LHCN-M2 (cell line): ENCODE measurements around the gene MYO16. TPM values are rescaled to one million over a fixed set of nuclear protein-coding genes. Genes with fewer than 3 reads are reported as not detected.

ENCODE experiments used
- DNase-seq: peaks from one replicate; pipeline ENCODE4 v3.0.0-alpha.2; 2012; ENCODE audit warnings: low read depth
- total RNA-seq: library from RNA; depleted of rRNA; stranded (reverse); fragments of >200 nt; gene quantifications from 2 replicates; pipeline ENCODE4 v1.2.3, GENCODE V29; 2014

MYO16 gene
- total RNA-seq, 1 experiment from 2014 or later = not detected

GRCh38 chr13:109121826-109122225 is 492.4 kb downstream of the MYO16 start:
- no peak for DNase-seq

DNA sequence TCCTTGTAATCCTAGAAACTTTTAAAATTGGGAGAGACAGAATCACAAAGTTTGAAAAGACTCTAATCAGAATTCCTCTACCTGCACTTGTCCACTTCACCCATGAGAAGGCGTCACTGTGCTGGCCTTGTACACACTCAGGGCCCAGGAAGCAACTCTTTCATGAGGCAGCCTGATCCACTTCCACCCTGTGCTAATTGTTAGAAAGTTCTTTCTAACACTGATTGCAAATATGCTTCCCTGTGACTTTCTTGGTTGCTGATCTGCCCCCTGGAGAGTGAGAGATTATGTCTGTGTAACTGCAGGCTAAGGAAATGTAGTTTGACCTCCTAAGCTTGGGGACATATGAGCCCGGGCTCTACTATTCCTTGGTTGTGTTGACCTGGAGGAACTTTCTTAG is 494.6 kb downstream of the MYO16 start:
- DNase-seq = no peak

DNA sequence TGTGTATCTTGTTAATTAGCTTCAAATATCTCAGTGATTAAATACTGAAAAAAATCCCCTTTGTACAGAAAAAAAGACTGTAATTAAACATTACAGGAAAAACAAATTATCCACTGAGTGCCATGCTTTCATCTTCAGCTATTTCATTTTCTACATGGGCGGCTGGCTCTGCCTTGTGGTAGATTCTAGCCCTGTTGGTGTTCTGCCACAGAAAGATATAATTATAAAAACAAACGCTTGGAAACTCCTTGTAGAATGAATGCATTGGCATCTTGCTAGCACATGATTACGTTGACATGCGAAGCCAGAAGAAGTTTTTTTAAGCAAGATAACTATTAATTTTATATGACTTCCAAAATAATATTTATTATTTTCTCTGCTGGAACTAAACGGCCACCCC is 496.8 kb downstream of the MYO16 start:
- DNase-seq = no peak

- DNase-seq = no peak
These were observed 497.7 kb downstream of the MYO16 start for GRCh38 chr13:109126891-109127641.

- no peak for DNase-seq
These were observed 498.7 kb downstream of the MYO16 start for GRCh38 chr13:109128121-109128520.

DNA sequence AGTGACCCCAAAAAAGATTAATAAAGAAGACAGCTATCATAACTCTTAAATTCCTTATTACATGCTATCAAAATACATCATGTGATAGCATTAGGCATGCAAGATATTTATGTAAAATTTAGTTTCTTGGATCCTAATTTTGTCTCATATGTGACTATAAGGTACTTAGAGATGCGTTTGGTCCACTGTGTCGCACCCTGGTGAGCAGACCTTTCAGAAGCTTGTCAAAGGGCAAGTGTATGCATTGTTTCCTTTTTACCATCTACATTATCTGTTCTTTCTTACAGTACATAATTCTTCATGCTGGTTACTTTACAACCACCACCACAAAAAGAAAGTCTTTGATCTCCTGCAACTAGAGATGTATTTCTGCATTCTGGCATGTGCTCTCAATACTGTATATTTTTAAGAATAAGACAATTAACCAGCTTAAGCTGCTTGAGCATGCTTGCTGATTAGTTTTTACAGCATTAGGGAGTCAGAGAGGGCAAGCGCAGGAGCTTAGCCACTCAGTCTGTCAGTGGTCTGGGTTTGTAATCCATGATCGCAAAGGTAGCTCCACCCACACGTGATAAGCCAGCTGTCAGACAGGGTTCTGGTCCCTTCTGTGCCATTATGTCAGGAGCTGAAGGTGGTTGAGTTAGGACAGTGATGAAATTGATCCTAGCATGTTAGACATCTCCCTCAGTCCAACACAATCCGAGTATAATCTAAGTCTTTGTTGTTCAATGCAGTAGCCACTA is 500.9 kb downstream of the MYO16 start:
- no peak for DNase-seq

GRCh38 chr13:109131698-109132257 is 502.4 kb downstream of the MYO16 start:
- DNase-seq = no peak

GRCh38 chr13:109135018-109135417 is 505.6 kb downstream of the MYO16 start:
- no peak for DNase-seq

- DNase-seq = no peak
These were observed 507.5 kb downstream of the MYO16 start for GRCh38 chr13:109136873-109137272.

- DNase-seq = no peak
These were observed 509.9 kb downstream of the MYO16 start for GRCh38 chr13:109139346-109139745.

GRCh38 chr13:109140054-109140453 is 510.6 kb downstream of the MYO16 start:
- DNase-seq = no peak

GRCh38 chr13:109140479-109141349 is 511.3 kb downstream of the MYO16 start:
- no peak for DNase-seq

GRCh38 chr13:109141706-109142105 is 512.3 kb downstream of the MYO16 start:
- no peak for DNase-seq

DNA sequence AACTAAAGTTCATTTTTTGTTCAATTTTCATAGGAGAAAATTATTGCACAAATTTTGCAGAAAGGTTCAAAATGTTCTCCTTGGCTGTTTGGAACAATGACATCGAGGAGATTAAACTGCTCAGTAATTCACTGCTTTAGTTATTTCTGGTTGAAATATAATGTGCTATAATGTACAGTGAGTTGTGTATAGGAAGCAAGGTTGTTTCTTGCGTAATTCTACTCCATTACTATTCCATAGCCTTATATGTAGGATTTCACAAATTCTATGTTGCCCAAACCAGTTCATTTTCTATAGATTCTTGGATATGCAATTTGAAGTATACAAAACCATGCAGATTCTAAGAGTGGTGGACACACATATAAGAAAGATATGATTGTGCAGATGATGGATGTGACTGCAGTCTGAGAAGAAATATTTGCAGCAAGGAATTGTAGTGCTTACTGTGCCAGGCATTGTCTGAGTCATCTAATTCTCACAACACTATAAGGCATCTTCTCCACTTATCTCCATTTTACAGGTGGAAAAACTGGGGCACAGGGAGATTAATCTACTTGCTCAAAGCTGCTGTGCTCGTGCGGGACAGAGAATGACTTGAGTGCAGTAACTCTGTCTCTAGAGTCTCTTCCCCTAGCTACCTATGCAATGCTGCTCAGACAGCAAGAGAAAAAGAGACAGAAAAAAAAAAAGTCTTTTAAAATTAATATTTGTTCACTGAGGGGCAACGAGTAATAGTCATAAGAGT is 515.5 kb downstream of the MYO16 start:
- no peak for DNase-seq

GRCh38 chr13:109145631-109146030 is 516.2 kb downstream of the MYO16 start:
- peak; percentile 74 for DNase-seq

DNA sequence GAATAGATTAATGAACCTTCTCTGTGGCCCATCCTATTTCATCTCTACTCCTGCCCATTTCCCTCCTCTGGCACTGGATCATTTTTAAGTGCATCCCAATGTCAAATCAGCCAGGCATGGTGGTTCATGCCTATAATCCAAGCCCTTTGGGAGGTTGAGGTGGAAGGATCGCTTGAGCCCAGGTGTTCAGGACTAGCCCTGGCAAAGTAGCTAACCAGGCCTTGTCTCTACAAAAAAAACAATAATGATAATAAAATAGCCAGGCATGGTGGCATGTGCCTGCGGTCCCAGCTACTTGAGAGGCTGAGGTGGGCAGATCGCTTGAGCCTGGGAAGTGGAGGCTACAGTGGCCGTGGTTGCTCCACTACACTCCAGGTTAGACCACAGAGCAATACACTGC is 517.0 kb downstream of the MYO16 start:
- DNase-seq = no peak

DNA sequence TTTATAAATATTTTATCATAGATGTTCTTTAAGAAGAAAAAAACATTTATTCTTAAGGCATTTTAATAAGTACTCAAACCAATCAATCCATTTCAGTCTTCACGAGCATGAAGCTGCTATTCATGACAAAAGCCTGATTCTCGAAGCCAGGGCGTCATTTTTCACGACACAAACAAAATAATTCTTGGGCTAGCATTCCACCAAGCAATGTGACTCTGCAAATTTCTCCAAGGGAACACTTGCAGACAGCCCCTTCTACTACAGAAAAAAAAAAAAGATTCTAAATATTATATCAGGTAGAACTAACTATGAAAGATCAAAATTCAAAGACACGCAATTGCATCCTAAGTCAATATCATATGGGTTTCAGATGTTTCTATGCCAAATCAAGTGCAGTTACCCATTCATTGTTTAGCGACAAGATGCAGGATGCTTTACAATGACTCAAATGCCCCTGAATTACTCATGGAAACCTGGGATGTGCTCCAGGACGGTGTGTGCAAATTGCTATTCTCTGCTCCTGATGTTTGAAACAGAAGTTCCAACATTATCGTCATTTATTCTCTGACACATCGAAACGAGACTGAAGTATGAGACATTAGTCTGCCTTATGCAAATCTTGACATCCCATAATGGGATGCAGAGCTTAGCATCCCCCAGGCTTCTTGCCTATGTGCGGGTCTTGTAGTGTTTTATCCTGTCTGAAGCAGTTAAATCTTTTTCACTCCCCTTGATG is 517.7 kb downstream of the MYO16 start:
- DNase-seq = peak; percentile 78

- DNase-seq = no peak
These were observed 518.8 kb downstream of the MYO16 start for GRCh38 chr13:109148243-109148642.

- DNase-seq = no peak
These were observed 521.3 kb downstream of the MYO16 start for GRCh38 chr13:109150696-109151095.

DNA sequence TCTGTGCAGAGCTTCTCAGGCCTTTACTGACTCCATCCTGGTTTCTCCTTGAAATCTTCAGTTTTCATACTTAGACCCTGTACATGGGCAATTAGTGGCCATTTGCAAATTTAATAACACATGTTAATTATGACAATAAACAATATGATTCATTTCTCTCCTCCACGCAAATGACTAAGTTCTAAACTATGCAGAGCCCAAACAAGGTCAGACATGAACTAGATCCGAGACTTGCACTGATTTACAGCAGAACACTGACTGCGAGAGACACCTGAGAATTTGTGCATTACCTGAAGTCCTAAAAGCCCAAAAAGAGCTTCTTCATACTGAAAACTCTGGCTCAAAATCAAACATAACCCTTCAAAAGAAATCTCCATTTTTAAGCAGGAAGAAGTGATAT is 521.8 kb downstream of the MYO16 start:
- DNase-seq = no peak
